Osteoblast (primary cell): ENCODE data around the gene ANXA11. TPM values are rescaled to one million over a fixed set of nuclear protein-coding genes. Genes with fewer than 3 reads are reported as not detected.
A peak's percentile ranks its signal among the peaks of the same experiment; 100 is the strongest.

Experiments used
- DNase-seq: peaks from one replicate; pipeline ENCODE4 v3.0.0; 2011; ENCODE audit warnings: low spot score, mixed read lengths; ENCODE audit not compliant: insufficient read length; ENCODE audit errors: missing footprints
- H2AFZ ChIP-seq: 2 replicates; pipeline ENCODE4 v1.6.0; 2011; ENCODE audit warnings: mild to moderate bottlenecking, low read length
- H3K27ac ChIP-seq: 2 replicates; pipeline ENCODE4 v1.5.1; 2011; ENCODE audit warnings: mild to moderate bottlenecking, low read depth, low read length, moderate library complexity
- H3K27me3 ChIP-seq: 2 replicates; pipeline ENCODE4 v1.6.0; 2012; ENCODE audit warnings: mild to moderate bottlenecking, control low read depth, inconsistent platforms, low read length, moderate library complexity; ENCODE audit not compliant: insufficient read depth
- H3K36me3 ChIP-seq: 2 replicates; pipeline ENCODE4 v1.5.1; 2011; ENCODE audit warnings: mild to moderate bottlenecking, low read length, control low read depth, moderate library complexity; ENCODE audit not compliant: insufficient read depth
- H3K4me1 ChIP-seq: 2 replicates; pipeline ENCODE4 v1.5.1; 2011; ENCODE audit warnings: mild to moderate bottlenecking, low read length, control low read depth, moderate library complexity; ENCODE audit not compliant: insufficient read depth
- H3K4me2 ChIP-seq: 2 replicates; pipeline ENCODE4 v1.6.0; 2011; ENCODE audit warnings: mild to moderate bottlenecking, low read length; ENCODE audit not compliant: insufficient read depth
- H3K4me3 ChIP-seq: fragments of 200-600 bp; sonication (generic); 3 replicates; pipeline ENCODE4 v1.5.1; 2012; ENCODE audit warnings: mild to moderate bottlenecking, low read length, inconsistent platforms; ENCODE audit not compliant: insufficient read depth
- H3K79me2 ChIP-seq: 2 replicates; pipeline ENCODE4 v1.6.0; 2012; ENCODE audit warnings: mild to moderate bottlenecking, low read length, control low read depth, inconsistent platforms; ENCODE audit not compliant: insufficient read depth
- H3K9me3 ChIP-seq: 2 replicates; pipeline ENCODE4 v1.5.1; 2011; ENCODE audit warnings: low read depth, low read length, control low read depth
- H4K20me1 ChIP-seq: 2 replicates; pipeline ENCODE4 v1.6.0; 2012; ENCODE audit warnings: mild to moderate bottlenecking, low read length, control low read depth; ENCODE audit not compliant: insufficient read depth
- total RNA-seq: library from RNA; depleted of rRNA; stranded (reverse); fragments of >200 nt; gene quantifications from 2 replicates; pipeline ENCODE4 v1.2.3, GENCODE V29; 2012
- TF ChIP-seq, protein P1 (sequence below): IDR thresholded peaks from 2 replicates; pipeline ENCODE4 v1.5.1; 2011; ENCODE audit warnings: mild to moderate bottlenecking, low read depth, low read length, moderate library complexity; ENCODE audit errors: extremely low read depth

The ANXA11 gene
- total RNA-seq, 1 donor: 112 TPM

DNA sequence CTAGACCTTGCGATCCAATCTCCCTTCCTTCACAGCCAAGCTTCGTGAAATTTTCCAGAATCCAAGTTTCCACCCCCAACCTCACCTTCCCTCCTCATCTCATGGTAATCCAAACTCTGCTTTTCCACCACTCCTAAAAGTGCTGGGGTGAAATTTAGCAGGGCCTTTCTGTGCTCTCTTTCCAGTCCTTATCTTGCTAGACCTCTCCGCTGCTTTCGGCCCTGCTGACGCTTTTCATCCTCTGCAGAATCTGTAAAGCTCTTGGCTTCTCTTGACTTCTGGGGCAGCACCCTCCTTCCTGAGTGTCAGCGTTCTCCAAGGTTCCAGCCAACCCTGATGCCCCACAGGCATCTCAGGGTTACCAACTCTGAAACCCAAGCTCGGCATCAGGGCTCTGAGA lies 65.1 kb downstream of the ANXA11 start:
- H3K27ac ChIP-seq: no peak overlapping the region
- DNase-seq: no peak
- no peak overlapping the region for H3K4me3 ChIP-seq
- H2AFZ ChIP-seq: no peak overlapping the region
- H3K79me2 ChIP-seq: no peaks in the 10 kb centered on the region
- H3K9me3 ChIP-seq: no peaks in the 10 kb centered on the region
- no peaks in the 10 kb centered on the region for H3K36me3 ChIP-seq
- H3K27me3 ChIP-seq: no peaks in the 10 kb centered on the region
- H3K4me2 ChIP-seq: no peak overlapping the region
- H3K4me1 ChIP-seq: peaks cover 28% of the 10 kb centered on the region
- peaks cover 3% of the 10 kb centered on the region for H4K20me1 ChIP-seq
- TF ChIP-seq, protein P1, sequence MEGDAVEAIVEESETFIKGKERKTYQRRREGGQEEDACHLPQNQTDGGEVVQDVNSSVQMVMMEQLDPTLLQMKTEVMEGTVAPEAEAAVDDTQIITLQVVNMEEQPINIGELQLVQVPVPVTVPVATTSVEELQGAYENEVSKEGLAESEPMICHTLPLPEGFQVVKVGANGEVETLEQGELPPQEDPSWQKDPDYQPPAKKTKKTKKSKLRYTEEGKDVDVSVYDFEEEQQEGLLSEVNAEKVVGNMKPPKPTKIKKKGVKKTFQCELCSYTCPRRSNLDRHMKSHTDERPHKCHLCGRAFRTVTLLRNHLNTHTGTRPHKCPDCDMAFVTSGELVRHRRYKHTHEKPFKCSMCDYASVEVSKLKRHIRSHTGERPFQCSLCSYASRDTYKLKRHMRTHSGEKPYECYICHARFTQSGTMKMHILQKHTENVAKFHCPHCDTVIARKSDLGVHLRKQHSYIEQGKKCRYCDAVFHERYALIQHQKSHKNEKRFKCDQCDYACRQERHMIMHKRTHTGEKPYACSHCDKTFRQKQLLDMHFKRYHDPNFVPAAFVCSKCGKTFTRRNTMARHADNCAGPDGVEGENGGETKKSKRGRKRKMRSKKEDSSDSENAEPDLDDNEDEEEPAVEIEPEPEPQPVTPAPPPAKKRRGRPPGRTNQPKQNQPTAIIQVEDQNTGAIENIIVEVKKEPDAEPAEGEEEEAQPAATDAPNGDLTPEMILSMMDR: no peak

DNA sequence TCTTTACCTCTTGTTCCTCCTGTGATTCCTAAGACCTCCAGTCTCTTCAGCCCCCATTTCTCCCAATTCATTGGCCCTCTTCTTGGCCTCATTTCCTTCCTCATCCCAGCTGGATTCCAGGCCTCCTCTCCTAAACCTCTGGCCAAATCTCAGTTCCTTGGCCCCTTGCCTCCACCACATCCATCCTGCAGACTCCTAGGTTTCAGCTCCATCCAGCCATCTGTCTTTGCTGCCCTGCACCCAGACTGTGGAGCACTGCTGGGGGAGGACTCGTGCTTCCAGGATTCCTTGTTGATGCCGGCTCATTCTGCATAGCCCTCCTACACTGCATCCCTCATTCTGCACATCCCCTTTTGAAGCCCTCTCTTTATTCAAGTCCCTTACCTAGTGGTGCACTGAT lies 66.1 kb downstream of the ANXA11 start:
- DNase-seq: no peak
- H3K4me2 ChIP-seq: no peak overlapping the region
- H3K4me1 ChIP-seq: peaks cover 28% of the 10 kb centered on the region
- H2AFZ ChIP-seq: no peak overlapping the region
- H3K27ac ChIP-seq: no peak overlapping the region
- no peak overlapping the region for H3K4me3 ChIP-seq
- TF ChIP-seq, protein P1: no peak
- no peaks in the 10 kb centered on the region for H3K27me3 ChIP-seq
- H3K36me3 ChIP-seq: no peaks in the 10 kb centered on the region
- no peaks in the 10 kb centered on the region for H3K79me2 ChIP-seq
- no peaks in the 10 kb centered on the region for H3K9me3 ChIP-seq
- peaks cover 3% of the 10 kb centered on the region for H4K20me1 ChIP-seq

DNA sequence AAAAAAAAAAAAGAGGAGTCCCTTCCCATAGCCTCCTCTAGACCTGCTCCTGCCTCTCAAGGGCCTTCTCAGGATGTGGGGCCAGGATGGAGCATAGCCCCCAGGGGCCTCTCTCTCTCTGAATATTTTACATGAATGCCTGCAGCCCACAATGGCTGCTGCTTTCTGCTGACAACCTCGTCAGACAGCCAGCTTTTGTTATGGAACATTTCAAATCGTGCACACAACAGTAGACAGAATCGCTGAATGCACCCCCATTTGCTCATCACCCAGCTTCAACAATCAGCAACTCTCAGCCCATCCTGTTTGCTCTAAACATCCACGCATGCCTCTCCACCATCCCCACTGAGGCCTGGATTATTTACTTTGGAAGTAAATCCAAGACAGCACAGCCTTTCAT lies 67.4 kb downstream of the ANXA11 start:
- Histone ChIP-seq H3K27ac (peak overlapping the region; percentile 89), H3K4me1 (peaks cover 30% of the 10 kb centered on the region), H3K27me3 (no peaks in the 10 kb centered on the region), H3K9me3 (no peaks in the 10 kb centered on the region), H3K4me2 (no peak overlapping the region), H2AFZ (no peak overlapping the region), H3K79me2 (no peaks in the 10 kb centered on the region), H3K36me3 (no peaks in the 10 kb centered on the region), H3K4me3 (no peak overlapping the region), H4K20me1 (peaks cover 3% of the 10 kb centered on the region)
- no peak for DNase-seq
- TF ChIP-seq, protein P1: no peak

DNA sequence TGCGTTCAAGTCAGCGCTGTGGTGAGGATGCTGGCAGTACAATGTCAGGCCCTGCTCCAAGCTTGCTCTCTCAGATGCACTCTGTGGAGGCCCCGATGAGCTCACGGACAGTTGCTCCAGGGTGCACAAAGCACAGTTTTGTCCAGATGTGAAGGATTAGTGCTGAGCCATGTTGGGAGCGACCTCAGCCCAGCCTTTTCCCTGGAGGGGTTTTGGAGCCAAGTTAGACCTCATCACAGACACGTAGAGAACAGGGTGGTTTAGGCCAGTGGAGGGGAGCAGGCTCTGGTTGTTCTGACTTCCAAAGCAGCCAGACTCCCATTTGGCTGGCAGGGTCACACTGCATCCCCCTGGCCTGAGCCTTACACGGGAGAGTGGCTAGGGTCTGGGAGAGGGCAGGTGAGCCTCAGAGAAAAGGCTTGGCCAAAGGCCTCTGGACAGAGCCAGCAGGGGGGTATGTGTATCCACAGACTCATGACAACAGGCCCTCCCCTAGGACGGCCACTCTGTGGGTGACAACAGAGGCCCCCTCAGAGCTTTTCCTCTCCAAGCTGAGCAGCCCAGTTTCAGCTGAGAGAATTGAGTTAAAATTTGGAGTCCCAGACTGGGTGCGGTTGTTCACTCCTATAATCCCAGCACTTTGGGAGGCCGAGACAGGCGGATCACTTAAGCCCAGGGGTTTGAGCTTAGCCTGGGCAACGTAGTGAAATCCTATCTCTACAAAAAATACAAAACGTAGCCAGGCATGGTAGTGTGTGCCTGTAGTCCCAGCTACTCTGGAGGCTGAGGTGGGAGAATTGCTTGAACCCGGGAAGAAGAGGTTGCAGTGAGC lies 68.1 kb downstream of the ANXA11 start:
- Histone ChIP-seq H3K9me3 (no peaks in the 10 kb centered on the region), H3K79me2 (no peaks in the 10 kb centered on the region), H2AFZ (no peak overlapping the region), H3K36me3 (no peaks in the 10 kb centered on the region), H3K27me3 (no peaks in the 10 kb centered on the region), H3K27ac (peak overlapping the region; percentile 89), H3K4me1 (peaks cover 32% of the 10 kb centered on the region), H3K4me3 (no peak overlapping the region), H3K4me2 (peak overlapping the region; percentile 30), H4K20me1 (peaks cover 3% of the 10 kb centered on the region)
- peak; percentile 93 for DNase-seq
- TF ChIP-seq, protein P1: no peak
